Coronary artery (tissue), 2 donors: ENCODE results near the gene PCLO.

Source experiments
- DNase-seq: peaks from one replicate; pipeline ENCODE4 v3.0.0-alpha.2; 2017; ENCODE audit warnings: low spot score
- H3K27ac ChIP-seq, 2 donors: fragments of 200-600 bp; sonication (generic); one replicate each; pipeline ENCODE4 v1.5.1; 2016 to 2019
- H3K4me3 ChIP-seq: fragments of 200-600 bp; sonication (generic); 2 replicates; pipeline ENCODE4 v1.5.1; 2016; ENCODE audit warnings: mild to moderate bottlenecking, moderate library complexity
- TF ChIP-seq, protein P1 (sequence below): fragments of 200-600 bp; sonication (generic); IDR thresholded peaks from one replicate; pipeline ENCODE4 v1.5.1; 2019; ENCODE audit warnings: antibody characterized with exemption

Gene PCLO

DNA sequence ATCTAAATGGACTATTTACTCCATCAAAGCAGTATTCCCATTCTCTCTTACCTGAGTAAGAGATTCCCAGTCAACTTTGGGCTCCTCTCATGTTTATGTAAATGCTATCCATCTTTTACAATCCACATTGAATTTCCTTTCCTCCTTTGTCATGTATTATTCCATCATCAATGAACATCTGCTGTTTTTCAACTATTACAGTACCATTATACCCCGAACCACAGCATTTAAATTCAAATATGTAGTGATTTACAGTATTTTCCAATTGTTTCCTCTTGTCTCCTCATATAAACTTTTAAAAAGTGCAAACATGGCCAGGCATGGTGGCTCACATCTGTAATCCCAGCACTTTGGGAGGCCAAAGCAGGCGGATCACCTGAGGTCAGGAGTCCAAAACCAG, 20.3 kb downstream of the PCLO start:
- no peak for DNase-seq
- TF ChIP-seq, protein P1, sequence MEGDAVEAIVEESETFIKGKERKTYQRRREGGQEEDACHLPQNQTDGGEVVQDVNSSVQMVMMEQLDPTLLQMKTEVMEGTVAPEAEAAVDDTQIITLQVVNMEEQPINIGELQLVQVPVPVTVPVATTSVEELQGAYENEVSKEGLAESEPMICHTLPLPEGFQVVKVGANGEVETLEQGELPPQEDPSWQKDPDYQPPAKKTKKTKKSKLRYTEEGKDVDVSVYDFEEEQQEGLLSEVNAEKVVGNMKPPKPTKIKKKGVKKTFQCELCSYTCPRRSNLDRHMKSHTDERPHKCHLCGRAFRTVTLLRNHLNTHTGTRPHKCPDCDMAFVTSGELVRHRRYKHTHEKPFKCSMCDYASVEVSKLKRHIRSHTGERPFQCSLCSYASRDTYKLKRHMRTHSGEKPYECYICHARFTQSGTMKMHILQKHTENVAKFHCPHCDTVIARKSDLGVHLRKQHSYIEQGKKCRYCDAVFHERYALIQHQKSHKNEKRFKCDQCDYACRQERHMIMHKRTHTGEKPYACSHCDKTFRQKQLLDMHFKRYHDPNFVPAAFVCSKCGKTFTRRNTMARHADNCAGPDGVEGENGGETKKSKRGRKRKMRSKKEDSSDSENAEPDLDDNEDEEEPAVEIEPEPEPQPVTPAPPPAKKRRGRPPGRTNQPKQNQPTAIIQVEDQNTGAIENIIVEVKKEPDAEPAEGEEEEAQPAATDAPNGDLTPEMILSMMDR = no peak
- no peak overlapping the region for H3K4me3 ChIP-seq
- no peak overlapping the region for H3K27ac ChIP-seq

DNA sequence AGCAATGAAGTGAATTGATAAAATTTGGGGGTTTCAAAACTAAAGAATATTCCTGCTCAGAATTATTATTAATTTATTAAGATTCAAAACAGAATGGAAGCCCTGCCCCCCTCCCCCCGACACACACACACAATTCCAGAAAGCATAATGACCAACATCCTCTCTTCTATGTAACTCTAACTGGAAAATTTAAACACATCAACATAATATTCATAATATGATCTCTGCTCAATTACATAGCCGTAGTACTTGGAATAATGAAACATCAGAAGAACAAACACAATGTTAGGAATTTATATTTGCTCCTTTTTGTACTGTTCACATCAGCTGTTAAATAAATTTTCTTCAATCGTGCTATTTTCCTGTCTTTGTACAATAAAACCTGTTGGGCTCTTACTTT, 20.8 kb downstream of the PCLO start:
- Histone ChIP-seq H3K4me3 (no peak overlapping the region), H3K27ac (no peak overlapping the region)
- DNase-seq = no peak
- TF ChIP-seq, protein P1 = no peak

DNA sequence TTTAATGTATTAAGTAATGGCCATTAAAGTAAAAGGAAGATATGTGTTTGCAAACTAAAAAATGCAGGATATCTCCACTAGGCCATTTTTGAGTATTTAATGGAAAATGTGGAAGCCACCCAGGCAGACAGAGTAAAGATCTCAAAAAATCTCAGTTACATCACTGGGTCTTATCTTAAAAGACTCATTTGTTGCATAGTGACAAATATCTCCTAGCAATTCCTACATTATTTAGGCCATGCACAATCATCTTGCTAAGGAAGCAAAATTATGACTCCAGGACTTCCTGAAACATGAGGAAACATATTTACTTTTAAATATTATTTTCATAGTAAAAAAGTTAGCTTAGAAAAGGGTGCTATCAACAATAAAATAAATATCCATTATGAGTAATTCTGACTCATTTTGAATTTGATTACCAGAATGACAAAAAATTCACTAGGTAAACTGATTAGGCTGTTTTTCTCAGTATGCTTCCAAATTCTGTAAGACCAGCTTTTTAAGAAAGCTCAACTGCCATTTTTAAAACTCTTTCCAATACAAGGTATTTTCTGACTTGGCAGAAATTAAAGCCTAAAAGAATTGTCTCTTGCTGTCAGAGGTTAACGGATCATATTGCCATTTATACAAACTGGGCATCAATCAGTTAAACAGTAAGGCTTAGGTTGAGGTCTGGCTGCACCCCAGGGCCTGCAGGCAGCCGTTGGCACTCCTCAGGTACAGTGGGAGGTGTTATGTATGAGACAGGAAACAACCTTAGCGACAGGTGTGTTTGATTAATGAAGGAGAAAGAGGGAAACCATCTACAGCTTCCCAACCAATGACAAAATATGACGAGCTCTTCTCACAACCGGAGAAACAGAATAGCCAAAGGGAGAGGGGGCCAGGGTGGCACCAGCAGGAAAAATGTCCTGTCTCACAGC, 31.8 kb downstream of the PCLO start:
- TF ChIP-seq, protein P1 = no peak
- Histone ChIP-seq H3K4me3 (no peak overlapping the region), H3K27ac (no peak overlapping the region)
- no peak for DNase-seq

DNA sequence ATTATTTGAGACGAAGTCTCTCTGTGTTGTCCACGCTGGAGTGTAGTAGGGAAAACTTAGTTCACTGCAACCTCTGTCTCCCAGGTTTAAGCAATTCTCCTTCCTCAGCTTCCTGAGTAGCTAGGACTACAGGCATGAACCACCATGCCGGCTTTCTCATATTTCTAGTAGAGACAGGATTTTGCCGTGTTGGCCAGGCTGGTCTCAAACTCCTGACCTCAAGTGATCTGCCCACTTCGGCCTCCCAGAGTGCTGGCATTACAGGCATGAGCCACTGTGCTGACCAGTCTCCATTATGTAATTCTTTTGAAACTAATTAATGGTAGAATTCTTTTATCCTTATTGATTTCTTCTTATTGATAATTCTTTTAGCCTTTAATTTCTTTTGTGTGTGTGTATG, 32.5 kb downstream of the PCLO start:
- Histone ChIP-seq H3K4me3 (no peak overlapping the region), H3K27ac (no peak overlapping the region)
- TF ChIP-seq, protein P1 = no peak
- no peak for DNase-seq

DNA sequence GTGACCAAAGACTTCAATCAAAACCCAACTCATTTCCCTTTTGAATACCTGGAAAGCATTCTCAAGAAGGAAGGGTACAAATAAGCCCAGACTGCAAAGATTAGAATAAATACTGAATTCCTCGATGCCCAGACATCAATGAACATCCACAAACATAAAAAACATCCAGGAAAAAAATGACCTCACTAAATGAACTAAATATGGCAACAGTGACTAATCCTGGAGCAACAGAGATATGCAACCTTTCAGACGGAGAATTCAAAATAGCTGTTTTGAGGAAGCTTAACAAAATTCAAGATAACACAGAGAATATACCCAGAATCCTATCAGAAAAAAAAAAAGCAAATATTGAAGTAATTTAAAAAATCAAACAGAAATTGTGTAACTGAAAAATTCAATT, 43.2 kb downstream of the PCLO start:
- H3K27ac ChIP-seq = no peak overlapping the region
- TF ChIP-seq, protein P1 = no peak
- DNase-seq = no peak
- H3K4me3 ChIP-seq = no peak overlapping the region

DNA sequence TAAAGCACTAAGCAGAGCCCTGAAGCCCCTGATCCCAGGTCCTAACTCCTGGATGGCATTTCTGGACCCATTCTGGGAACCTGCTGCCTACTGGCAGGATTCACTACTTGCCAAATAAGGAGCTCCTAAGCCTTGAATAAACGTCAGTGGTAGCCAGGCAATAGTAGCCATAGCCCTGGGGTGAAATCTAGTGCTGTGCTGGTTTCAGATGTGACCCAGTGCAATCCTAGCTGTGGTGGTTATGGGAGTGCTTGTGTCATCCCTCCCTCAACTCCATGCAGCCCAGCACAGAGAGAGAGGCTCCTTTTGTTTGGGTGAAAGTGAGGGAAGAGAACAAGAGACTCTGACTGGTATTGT, 43.7 kb downstream of the PCLO start:
- Histone ChIP-seq H3K4me3 (no peak overlapping the region), H3K27ac (no peak overlapping the region)
- TF ChIP-seq, protein P1 = no peak
- DNase-seq = no peak

DNA sequence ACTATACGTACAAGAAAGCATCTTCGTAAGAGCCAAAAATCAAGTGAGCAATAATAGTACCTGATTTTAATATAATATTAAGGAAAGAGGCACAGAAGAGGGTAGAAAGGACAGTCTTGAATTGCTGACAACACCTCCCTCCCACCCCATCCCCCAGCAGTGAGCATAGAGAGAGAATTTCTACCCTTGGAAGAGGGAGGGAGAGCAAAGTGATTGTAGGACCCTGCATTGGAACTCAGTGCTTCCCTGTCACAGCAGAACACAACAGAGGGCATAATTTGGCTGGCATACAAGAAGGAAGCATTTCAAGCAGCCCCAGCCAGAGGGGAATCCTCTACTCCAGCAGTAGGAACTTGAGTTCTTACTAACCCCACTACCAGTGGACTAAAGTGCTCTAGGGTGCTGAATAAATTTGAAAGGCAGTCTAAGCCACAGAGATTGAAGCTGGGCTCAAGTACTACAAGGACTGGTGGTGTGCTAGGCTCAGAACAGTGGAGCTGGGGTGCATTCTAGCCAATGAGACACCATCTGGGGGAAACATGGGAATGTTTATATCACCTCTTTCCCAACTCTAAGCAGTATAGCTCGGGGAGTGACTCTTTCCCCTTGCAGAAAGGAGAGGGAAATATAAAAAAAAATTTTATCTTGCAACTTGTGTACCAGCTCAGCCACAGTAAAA, 44.2 kb downstream of the PCLO start:
- TF ChIP-seq, protein P1 = no peak
- Histone ChIP-seq H3K27ac (no peak overlapping the region), H3K4me3 (no peak overlapping the region)
- no peak for DNase-seq
